ENCODE results near the gene C10orf71. TPM values are rescaled to one million over a fixed set of nuclear protein-coding genes. Genes with fewer than 3 reads are reported as not detected.

The C10orf71 gene
- total RNA-seq, 3 donors from 2014 or later, result 0.05 TPM; not detected in 2

DNA sequence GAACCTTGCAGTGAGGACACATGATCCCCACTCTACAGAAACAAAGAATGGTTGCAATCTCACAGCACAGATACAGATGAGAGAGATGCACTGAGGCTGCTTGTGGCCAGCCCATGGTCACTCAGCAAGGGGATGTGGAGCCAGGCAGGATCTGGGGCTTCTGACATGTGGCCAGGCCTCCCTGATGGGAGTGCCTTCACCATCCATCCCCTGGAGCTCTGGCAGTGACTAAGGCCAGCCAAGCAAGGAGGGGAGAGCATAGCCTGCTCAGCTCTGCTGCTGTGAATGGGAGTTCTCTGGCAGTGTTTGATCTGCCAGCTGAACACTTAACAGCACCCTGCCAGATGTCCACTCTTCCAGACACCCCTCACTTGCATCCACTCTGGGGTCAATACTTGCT, 19.8 kb downstream of the C10orf71 start:
- DNase-seq (no peak), ATAC-seq (no peak)
- Histone ChIP-seq H3K4me3 (no peak overlapping the region), H3K9me3 (no peaks in the 10 kb centered on the region), H3K4me1 (ENCODE audit: low read depth) (no peaks in the 10 kb centered on the region), H3K36me3 (ENCODE audit: low read depth) (no peaks in the 10 kb centered on the region)
- intact Hi-C loops (cut with DNase I, micrococcal nuclease), result no loop called here
- TF ChIP-seq, protein P1, sequence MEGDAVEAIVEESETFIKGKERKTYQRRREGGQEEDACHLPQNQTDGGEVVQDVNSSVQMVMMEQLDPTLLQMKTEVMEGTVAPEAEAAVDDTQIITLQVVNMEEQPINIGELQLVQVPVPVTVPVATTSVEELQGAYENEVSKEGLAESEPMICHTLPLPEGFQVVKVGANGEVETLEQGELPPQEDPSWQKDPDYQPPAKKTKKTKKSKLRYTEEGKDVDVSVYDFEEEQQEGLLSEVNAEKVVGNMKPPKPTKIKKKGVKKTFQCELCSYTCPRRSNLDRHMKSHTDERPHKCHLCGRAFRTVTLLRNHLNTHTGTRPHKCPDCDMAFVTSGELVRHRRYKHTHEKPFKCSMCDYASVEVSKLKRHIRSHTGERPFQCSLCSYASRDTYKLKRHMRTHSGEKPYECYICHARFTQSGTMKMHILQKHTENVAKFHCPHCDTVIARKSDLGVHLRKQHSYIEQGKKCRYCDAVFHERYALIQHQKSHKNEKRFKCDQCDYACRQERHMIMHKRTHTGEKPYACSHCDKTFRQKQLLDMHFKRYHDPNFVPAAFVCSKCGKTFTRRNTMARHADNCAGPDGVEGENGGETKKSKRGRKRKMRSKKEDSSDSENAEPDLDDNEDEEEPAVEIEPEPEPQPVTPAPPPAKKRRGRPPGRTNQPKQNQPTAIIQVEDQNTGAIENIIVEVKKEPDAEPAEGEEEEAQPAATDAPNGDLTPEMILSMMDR (IDR thresholded peaks at IDR 0.05), result no peak

DNA sequence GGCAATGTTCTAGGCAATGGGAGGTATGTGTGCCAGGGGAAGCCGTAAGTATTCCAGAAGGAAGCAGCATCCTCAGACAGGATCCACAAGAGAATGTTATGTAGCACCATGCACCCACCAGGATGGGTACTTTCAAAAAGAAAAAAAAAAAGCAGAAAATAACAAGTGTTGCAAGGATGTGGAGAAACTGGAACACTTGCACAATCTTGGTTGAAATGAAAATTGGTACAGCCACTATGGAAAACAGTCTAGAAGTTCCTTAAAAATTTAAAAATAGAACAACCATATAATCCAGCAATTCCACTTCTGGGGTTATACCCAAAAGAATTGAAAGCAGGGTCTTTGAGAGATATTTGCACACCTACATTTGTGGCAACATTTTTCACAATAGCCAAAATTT, 20.2 kb downstream of the C10orf71 start:
- TF ChIP-seq, protein P1 (IDR thresholded peaks at IDR 0.05), result no peak
- Histone ChIP-seq H3K36me3 (ENCODE audit: low read depth) (no peaks in the 10 kb centered on the region), H3K4me1 (ENCODE audit: low read depth) (no peaks in the 10 kb centered on the region), H3K4me3 (no peak overlapping the region), H3K9me3 (no peaks in the 10 kb centered on the region)
- intact Hi-C loops (cut with DNase I, micrococcal nuclease), result no loop called here
- no peak for DNase-seq
- ATAC-seq, result no peak

DNA sequence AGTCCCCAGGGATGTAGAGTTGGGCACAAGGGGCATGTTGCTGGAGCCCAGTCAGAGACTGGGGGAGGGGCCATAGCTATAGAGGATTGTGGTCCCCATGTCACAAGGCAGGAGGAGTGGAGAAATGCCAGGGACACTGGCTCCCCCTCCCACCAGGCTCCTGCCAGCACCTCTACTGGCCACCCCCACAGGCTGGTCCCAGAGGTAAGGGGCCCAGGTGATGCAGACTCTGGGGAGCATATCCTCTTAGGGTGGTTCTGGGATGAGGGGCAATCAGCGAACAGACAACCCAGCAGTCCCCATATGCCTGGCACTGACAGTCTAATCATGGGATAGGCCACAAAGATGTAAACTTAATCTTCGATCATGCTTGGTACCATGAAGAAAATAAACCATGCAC, 21.2 kb downstream of the C10orf71 start:
- TF ChIP-seq, protein P1 (IDR thresholded peaks at IDR 0.05), result no peak
- Histone ChIP-seq H3K9me3 (no peaks in the 10 kb centered on the region), H3K4me3 (no peak overlapping the region), H3K4me1 (ENCODE audit: low read depth) (no peaks in the 10 kb centered on the region), H3K36me3 (ENCODE audit: low read depth) (no peaks in the 10 kb centered on the region)
- DNase-seq (no peak), ATAC-seq (no peak)
- intact Hi-C loops (cut with DNase I, micrococcal nuclease), result no loop called here

DNA sequence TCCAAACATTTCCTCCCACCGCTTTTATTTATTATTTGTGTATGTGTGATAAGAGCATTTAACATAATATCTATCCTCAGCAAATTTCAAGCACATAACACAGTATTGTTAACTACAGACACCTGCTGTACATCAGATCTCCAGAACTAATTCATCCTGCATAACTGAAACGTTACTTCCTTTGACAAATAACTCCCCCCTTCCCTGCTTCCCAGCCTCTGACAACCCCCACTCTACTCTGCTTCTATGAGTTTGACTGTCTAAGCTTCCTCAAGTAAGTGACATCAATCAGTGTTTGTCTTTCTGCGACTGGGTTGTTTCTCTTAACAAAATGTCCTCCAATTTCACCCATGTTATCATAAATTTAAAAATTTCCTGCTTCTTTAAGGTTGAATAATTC, 22.1 kb downstream of the C10orf71 start:
- Histone ChIP-seq H3K4me1 (ENCODE audit: low read depth) (no peaks in the 10 kb centered on the region), H3K9me3 (no peaks in the 10 kb centered on the region), H3K36me3 (ENCODE audit: low read depth) (no peaks in the 10 kb centered on the region), H3K4me3 (no peak overlapping the region)
- intact Hi-C loops (cut with DNase I, micrococcal nuclease), result no loop called here
- ATAC-seq (no peak), DNase-seq (no peak)
- TF ChIP-seq, protein P1 (IDR thresholded peaks at IDR 0.05), result no peak

DNA sequence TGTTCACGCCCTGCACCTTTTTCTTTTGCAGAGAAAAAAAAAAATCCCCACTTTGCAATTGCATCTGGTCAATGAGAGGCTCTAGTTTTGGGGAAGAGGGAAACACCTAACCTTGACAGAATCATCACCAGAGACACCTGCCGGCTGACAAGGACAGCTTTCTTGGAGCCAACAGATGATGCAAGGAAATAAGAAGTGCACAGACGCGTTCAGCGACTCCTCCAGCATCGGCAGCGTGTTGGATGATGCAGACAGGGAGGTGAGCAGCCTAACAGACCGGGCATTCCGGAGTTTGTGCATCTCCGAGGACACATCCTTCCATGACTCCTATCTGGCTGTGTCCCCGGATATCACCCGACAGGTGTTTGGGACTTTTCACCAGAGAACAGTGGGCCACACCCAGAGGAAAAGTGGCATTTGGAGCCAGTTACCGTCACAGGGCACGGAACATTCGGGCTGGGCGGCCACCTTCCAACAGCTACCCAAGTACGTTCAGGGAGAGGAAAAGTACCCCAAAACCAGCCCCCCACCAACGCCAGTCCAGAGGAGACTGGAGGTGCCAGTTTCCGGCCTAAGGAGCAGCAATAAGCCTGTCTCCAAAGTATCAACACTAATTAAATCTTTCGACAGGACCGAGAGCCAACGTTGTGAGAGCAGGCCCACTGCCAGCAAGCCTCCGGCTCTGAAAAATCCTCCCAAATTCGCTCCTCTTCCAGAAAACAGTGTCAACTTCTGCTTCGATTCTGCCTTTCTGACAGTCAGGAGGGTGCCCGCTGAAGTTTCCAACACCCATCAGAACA, 23.6 kb downstream of the C10orf71 start:
- Histone ChIP-seq H3K9me3 (no peaks in the 10 kb centered on the region), H3K36me3 (ENCODE audit: low read depth) (no peaks in the 10 kb centered on the region), H3K4me3 (no peak overlapping the region), H3K4me1 (ENCODE audit: low read depth) (no peaks in the 10 kb centered on the region)
- ATAC-seq (no peak), DNase-seq (no peak)
- intact Hi-C loops (cut with DNase I, micrococcal nuclease), result no loop called here
- TF ChIP-seq, protein P1 (IDR thresholded peaks at IDR 0.05), result no peak
